Measurements from ENCODE around the gene BSG. TPM values are rescaled to one million over a fixed set of nuclear protein-coding genes. Genes with fewer than 3 reads are reported as not detected.

The BSG gene
- total RNA-seq, 4 donors from 2014 or later: 305 to 380 (median 364) TPM

- TF ChIP-seq, protein P1, sequence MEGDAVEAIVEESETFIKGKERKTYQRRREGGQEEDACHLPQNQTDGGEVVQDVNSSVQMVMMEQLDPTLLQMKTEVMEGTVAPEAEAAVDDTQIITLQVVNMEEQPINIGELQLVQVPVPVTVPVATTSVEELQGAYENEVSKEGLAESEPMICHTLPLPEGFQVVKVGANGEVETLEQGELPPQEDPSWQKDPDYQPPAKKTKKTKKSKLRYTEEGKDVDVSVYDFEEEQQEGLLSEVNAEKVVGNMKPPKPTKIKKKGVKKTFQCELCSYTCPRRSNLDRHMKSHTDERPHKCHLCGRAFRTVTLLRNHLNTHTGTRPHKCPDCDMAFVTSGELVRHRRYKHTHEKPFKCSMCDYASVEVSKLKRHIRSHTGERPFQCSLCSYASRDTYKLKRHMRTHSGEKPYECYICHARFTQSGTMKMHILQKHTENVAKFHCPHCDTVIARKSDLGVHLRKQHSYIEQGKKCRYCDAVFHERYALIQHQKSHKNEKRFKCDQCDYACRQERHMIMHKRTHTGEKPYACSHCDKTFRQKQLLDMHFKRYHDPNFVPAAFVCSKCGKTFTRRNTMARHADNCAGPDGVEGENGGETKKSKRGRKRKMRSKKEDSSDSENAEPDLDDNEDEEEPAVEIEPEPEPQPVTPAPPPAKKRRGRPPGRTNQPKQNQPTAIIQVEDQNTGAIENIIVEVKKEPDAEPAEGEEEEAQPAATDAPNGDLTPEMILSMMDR (IDR thresholded peaks at IDR 0.05 in 4 of 5, conservative IDR thresholded peaks at IDR 0.05 in 1 of 5): no peak
- TF ChIP-seq POLR2A (IDR thresholded peaks at IDR 0.05): no peak
- no peak for ATAC-seq
- no peak overlapping the region for H3K4me3 ChIP-seq
- in situ Hi-C loops (cut with MboI; ENCODE audit: low sequenced_read_pairs in 4 of 4): no loop called here
- intact Hi-C loops (cut with DNase I; ENCODE audit: low total_unique reads): no loop called here
- peaks cover 3 to 6% of the 10 kb centered on the region in 2 donors for H3K4me1 ChIP-seq
- H3K9me3 ChIP-seq: no peaks in the 10 kb centered on the region
- DNase-seq: no peak
- no peaks in the 10 kb centered on the region for H3K36me3 ChIP-seq
- no peak overlapping the region for H3K27ac ChIP-seq
- H3K27me3 ChIP-seq: peaks cover 7 to 17% (median 14%) of the 10 kb centered on the region in 3 donors
Measured at GRCh38 chr19:525857-526419, 46.5 kb upstream of the BSG start.

DNA sequence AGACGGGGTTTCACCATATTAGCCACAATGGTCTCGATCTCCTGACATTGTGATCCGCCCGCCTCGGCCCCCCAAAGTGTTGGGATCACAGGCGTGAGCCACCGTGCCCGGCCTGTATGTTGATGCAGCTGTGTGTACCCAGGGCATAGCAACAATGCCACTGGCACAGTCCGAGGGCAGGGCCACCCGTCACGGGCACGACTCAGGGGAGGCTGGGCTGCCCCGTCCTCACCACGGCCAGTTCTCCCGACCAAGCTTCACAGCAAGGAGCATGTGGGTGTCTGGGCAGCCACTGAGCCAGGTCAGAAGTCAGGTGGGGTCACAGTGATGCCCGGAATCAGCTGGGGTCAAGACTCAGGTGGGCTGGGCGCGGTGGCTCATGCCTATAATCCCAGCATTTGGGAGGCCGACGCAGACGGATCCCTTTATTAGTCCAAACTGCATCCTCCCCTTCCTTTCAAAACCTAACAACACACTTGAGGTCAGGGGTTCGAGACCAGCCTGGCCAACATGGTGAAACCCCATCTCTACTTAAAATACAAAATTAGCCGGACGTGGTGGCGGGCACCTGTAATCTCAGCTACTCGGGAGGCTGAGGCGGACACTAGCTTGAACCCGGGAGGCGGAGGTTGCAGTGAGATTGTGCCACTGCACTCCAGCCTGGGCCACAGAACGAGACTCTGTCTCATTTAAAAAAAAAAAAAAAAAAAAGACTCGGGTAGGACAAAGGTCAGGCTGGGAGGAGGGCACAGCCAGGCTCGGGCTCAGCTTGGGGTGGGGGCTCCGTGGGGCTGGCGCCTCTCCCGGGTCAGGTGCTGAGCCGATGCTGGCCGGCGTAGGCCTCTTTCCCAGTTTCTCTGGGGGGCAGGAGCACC lies 42.0 kb upstream of the BSG start:
- H3K4me1 ChIP-seq: peaks cover 28 to 29% of the 10 kb centered on the region in 2 donors
- peak overlapping the region; percentile 53 to 100 (median 91) for H3K4me3 ChIP-seq
- peak overlapping the region; percentile 97 to 99 (median 98) for H3K27ac ChIP-seq
- in situ Hi-C loops (cut with MboI; ENCODE audit: low sequenced_read_pairs in 4 of 4): no loop called here
- no peak for TF ChIP-seq POLR2A (IDR thresholded peaks at IDR 0.05)
- TF ChIP-seq, protein P1 (IDR thresholded peaks at IDR 0.05 in 4 of 5, conservative IDR thresholded peaks at IDR 0.05 in 1 of 5): no peak
- DNase-seq (no peak), ATAC-seq (no peak)
- peaks cover 7 to 14% (median 14%) of the 10 kb centered on the region in 3 donors for H3K27me3 ChIP-seq
- no peaks in the 10 kb centered on the region for H3K9me3 ChIP-seq
- intact Hi-C loops (cut with DNase I; ENCODE audit: low total_unique reads): loop anchor here (1.0 kb wide), 3 partner anchors 23 to 42 kb away; partner anchors contain the start of genes BSG and TPGS1
- H3K36me3 ChIP-seq: peaks cover 0 to 1% of the 10 kb centered on the region in 2 donors

DNA sequence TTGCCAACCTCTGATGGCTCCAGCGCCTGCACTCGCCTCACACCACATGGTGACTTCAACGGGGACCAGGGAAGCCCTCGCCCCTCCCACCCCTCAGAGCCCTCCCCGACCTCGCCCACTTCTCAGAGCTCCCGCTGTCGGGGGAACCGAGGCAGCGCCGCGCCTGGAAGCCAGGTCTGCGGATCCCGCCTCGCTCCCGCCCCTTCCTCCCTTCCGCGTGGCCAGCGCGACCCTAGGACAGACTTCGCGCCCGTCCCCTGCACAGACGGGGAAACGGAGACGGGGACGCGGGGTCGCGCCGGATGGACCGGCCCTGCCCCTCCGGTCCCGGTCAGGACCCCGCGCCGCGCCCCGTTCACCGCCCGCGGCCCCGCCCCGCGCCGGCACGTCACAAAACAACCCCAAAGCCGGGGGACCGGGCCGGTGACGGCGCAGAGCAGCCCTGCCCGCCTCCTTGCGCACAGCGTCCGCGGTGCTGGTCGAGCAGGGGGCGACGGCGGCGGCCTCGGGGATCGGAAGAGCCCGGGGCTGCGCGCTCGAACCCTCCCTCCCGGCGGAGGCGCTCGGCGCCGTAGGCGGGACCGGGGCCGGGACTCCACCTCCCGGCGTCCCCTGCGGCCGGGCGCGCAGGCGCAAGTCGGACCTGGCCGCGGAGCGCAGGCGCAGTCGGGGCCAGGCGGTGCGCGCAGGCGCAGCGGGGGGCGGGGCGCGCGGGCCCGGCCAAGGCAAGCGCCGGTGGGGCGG lies 41.2 kb upstream of the BSG start:
- Histone ChIP-seq H3K36me3 (peaks cover 0 to 9% of the 10 kb centered on the region in 2 donors), H3K4me1 (peaks cover 31 to 32% of the 10 kb centered on the region in 2 donors), H3K4me3 (peak overlapping the region; percentile 53 to 100 (median 91)), H3K27me3 (peaks cover 7 to 11% (median 8%) of the 10 kb centered on the region in 3 donors), H3K27ac (peak overlapping the region; percentile 97 to 99 (median 98)), H3K9me3 (no peaks in the 10 kb centered on the region)
- peak; percentile 75 for ATAC-seq
- intact Hi-C loops (cut with DNase I; ENCODE audit: low total_unique reads) (loop anchor here (1.0 kb wide), 3 partner anchors 24 to 42 kb away; partner anchors contain the start of genes BSG and TPGS1), in situ Hi-C loops (cut with MboI; ENCODE audit: low sequenced_read_pairs in 4 of 4) (no loop called here)
- TF ChIP-seq, protein P1 (IDR thresholded peaks at IDR 0.05 in 4 of 5, conservative IDR thresholded peaks at IDR 0.05 in 1 of 5): peak in 2 of 5 experiments; percentile 3 to 31
- TF ChIP-seq POLR2A (IDR thresholded peaks at IDR 0.05): no peak
- peak; percentile 47 to 76 for DNase-seq

GRCh38 chr19:531753-532560 lies 40.4 kb upstream of the BSG start, which contains the start of gene CDC34:
Gene CDC34, plus strand, starts transcription at chr19:531760. Its CDS starts 172 bp downstream, at chr19:531932.
- Histone ChIP-seq H3K27ac (peak within 1 kb of the TSS; percentile 97 to 99 (median 98)), H3K9me3 (no peaks in the 10 kb centered on the region), H3K4me3 (peak within 1 kb of the TSS; percentile 94 to 100 (median 98)), H3K27me3 (peaks cover under 1 to 5% (median 4%) of the 10 kb centered on the region in 3 donors), H3K36me3 (peaks cover 0 to 17% of the 10 kb centered on the region in 2 donors), H3K4me1 (peaks cover 31 to 32% of the 10 kb centered on the region in 2 donors)
- ATAC-seq: peak; percentile 28 to 35
- TF ChIP-seq POLR2A (IDR thresholded peaks at IDR 0.05): peak; percentile 93 to 97
- TF ChIP-seq, protein P1 (IDR thresholded peaks at IDR 0.05 in 4 of 5, conservative IDR thresholded peaks at IDR 0.05 in 1 of 5): no peak
- intact Hi-C loops (cut with DNase I; ENCODE audit: low total_unique reads) (loop anchor here (1.0 kb wide), 3 partner anchors 25 to 43 kb away; partner anchors contain the start of genes BSG and TPGS1), in situ Hi-C loops (cut with MboI; ENCODE audit: low sequenced_read_pairs in 4 of 4) (no loop called here)
- DNase-seq: no peak
